ENCODE results near the gene IGFBP6.

Gene IGFBP6, protein sequence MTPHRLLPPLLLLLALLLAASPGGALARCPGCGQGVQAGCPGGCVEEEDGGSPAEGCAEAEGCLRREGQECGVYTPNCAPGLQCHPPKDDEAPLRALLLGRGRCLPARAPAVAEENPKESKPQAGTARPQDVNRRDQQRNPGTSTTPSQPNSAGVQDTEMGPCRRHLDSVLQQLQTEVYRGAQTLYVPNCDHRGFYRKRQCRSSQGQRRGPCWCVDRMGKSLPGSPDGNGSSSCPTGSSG

DNA sequence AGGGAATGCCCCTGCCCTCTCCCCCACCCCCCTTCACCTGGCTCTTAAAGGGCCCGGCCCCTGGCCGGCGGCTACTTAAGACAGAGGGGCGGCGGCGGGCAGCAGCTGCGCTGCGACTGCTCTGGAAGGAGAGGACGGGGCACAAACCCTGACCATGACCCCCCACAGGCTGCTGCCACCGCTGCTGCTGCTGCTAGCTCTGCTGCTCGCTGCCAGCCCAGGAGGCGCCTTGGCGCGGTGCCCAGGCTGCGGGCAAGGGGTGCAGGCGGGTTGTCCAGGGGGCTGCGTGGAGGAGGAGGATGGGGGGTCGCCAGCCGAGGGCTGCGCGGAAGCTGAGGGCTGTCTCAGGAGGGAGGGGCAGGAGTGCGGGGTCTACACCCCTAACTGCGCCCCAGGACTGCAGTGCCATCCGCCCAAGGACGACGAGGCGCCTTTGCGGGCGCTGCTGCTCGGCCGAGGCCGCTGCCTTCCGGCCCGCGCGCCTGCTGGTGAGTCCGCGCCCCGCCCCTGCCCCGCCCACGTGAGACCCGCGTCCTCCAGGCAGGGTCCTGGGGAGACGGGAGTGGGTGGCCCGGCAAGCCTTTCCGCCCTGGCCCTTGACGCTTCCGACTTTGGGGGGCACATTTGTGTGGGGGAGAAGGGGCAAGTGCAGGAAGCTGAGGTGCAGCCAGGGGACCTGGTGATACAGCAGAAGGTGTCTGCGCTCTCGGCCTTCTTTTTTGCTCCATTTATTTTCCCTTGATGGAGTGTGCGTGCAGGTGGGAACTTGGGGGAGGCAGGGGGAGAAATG is at the start of gene IGFBP6:
IGFBP6 (plus strand) TSS at position 104 of the 790 bp plus-strand sequence; CDS start at position 155, 51 bp downstream.
- peak; percentile 8 for DNase-seq

DNA sequence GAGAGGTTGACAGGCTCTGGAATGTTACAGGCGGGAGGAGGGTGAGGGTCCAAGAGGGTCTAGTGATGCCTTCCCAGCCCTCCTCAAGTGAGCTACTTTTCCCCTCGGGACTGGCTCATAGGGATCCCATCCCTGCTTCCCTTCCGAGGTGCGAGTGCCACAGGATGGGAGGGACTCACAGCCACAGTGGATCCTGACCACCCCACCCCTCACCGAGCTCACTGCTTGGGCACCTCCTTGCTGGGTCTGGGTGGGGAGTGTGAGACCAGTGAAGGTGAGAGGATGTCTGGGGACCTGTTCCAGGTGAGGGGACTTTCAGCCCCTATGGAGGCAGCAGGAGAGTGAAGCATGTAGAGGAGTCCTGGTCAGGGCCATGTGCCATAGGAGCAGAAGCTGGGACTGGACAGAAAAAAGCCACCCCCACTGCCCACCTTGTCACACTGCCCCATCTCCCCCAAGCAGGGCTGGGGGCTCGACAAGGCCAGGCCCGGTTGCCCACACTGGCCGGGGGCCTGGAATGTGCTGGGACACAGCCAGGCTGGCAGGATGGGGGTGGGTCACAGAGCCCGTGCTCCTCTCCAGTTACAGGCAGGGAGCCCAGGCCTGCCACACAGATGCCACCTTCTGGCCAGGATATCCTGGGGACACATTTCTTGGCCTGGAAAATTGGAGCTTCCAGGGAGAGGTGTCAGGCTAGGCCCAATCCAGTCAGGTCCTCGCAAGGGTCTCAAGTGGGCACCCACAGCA is 49.3 kb upstream of the IGFBP6 start:
- no peak for DNase-seq

DNA sequence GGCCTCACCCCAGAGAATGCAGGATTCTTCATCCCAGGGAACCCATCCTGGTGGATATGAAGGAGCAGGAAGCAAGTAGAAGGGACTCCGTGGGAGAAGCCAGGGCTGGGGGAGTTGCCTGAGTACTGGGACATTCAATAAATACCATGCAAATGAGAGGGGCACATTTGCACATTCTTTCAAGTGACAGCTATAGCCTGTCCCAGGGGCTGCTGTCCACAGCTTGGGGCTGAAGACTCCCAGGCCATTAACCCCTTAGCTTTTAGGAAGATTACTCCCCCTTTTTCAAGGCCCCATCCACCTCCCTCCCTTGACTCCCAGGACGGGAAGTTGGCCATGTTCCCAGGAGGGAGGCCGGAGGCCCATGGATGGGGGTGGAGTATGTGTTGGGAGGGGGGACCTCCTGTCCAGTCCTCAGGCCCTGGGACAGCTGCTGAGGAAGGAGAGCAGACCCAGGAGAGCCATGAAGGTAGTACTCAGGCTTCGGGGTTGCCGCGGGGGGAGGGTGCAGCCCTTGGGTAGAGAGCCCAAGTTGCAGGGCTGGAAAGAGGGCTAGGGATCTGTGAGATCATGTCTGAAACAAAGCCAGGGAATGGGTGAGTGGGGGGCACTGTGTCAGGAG is 48.6 kb upstream of the IGFBP6 start:
- DNase-seq, result no peak

DNA sequence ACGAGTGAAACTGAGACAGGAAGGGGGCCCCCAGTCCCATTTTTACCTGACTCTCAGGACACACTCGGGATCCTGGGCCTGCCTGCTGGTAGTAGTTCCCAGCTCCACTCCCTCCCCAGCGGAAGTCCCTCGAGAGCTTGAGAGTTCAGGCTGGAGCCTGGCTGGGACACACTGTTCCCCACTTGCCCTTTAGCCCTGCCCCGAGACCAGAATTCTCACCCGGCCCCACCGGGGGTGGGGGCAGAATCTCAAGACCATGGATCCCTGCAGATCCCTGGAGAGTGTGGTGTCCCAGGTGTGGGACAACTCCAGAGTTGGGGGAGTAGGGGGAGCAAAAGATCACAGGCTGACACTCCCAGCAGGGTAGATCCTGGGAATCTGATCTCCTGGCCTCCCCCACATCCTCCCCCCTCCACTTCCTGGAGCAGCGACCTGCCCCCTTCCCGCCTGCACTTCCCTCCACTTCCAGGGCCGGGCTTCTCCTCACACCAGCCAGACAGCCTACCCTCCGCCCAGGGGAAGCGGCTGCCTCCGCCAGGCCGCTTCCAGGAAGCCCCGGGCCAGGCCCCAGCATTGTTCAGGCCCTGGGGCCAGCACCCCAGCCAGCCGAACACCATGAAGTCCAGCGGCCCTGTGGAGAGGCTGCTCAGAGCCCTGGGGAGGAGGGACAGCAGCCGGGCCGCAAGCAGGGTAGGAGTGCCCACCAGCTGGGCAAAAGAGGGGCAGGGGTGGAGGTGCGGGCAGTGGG is 47.7 kb upstream of the IGFBP6 start, which contains the start of gene TNS2:
TNS2 (plus strand) TSS at position 495 of the 748 bp plus-strand sequence; CDS start at position 616, 121 bp downstream.
- no peak for DNase-seq

DNA sequence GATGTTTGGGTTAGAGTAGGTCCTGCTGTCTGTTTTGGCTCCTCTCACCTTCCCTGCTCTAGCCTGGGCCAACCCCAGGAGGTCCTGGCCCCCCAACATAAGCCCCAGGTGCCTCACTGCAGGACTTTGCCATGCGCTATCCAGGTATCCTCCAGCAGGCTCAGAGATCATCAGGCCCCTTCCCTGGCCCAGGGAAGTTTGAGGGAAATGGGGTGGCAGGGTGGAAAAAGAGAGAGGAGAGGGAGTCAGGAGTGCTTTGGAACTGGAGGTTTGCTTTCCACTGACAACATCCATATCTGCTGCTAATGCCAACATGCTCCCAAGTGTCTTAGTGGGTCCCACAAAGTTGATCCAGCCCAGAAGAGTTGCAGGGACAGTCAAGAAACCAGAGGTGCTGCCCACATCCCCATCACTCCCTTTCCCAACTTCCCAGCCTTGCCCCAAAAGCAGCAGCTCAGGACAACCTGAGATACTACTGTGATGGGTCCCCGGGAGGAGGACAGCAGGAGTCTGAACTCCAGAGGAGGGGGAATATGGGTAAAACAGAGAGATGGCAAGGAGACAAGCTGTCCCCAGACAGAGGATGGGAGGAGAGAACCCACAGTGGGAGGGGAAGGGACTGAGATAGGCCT is 46.9 kb upstream of the IGFBP6 start:
- DNase-seq, result no peak

DNA sequence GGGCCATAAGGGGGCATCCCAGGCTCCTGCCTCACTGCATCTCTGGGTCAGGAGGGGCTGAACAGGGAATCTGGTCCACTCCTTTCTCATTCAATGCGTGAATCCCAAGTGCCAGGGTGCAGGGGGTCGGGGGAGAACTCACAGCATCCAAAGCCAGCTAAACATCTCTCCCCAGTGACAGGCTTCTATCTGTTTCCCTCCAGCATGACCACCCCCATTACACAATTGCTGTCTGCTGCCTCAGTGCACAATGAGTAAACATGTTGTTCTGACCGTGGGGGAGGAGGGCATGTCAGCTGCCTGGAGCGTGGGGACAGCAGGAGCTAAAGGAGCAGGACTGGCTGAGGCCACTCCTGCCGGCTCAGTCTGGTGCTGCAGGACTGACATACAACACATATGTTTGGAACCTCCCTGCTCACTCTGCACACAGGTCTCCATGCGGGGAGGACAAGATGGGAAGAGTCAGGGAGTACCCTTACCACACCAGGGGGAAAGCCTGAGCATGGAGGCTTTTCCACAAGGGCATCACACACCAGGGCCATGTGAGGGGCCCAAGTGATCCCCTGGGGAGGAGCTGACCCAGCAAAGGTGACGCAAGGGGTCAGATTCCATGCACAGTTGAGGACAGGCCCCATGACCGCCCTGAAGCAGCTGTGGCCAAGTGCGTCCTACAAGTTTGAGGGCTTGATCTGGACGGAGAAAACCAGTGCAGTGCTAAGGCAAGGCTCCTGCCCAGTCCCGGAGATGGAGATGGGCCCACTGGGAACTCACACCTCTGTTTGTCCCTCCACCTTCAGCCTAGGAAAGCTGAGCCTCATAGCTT is 46.2 kb upstream of the IGFBP6 start:
- DNase-seq, result no peak

DNA sequence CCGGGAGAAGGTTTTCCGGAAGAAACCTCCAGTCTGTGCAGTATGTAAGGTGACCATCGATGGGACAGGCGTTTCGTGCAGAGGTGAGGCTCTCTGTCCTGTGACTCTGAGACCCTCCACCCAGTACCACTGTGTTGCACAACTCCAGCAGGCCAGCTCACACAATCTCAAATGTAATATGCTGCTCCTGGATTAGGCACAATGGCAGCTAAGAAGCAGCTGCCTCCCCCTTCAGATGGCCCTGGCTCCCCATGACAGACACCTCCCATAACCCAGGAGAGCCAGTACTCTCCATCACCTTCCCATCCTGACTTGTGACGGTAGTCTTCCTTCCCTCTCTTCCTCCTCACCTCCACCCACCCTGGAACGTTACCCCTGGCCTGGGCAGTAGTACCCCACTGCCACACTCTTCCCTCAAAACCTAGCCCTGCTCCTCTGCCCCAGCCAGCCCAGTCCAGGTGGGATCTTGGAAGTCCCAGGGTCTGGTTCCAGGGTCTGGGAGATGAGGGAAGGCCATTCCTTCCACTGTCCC is 45.5 kb upstream of the IGFBP6 start:
- DNase-seq, result no peak

DNA sequence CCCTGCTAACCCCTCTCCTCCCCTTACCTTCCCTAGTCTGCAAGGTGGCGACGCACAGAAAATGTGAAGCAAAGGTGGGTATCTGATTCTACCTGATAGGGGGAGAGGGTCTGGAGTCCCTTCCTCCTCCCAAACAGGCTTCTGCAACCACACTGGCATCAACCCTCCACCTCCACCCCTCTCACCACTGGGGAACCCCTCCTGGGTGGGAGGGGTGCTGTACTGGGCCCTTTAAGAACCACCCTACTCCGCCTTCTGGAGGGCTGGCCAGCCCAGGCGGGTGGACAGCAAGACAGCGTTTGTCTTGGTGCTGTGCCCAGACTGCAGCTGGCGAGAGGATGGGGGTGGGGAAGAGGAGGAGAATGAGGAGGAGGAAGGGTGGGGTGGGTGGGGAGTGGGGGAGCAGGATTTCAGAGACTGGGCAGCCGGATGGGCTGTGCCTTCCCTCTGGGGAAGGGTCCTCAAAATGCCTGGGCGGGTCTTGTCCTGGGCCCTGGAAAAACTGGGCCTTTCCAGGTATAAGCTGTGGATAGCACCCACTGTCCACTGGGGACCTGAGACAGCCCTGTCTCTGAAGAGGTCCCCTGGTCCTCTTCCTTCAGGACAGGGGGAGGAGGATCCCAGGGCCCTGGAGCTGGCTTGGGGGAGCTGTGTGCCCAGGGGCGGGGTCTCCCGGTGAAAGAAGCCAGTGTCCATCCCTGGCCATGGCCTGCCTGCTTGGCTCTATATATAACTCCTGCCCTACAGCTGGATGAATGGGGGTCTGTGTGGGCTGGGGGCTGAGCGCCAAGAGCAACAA is 44.8 kb upstream of the IGFBP6 start:
- DNase-seq, result no peak

DNA sequence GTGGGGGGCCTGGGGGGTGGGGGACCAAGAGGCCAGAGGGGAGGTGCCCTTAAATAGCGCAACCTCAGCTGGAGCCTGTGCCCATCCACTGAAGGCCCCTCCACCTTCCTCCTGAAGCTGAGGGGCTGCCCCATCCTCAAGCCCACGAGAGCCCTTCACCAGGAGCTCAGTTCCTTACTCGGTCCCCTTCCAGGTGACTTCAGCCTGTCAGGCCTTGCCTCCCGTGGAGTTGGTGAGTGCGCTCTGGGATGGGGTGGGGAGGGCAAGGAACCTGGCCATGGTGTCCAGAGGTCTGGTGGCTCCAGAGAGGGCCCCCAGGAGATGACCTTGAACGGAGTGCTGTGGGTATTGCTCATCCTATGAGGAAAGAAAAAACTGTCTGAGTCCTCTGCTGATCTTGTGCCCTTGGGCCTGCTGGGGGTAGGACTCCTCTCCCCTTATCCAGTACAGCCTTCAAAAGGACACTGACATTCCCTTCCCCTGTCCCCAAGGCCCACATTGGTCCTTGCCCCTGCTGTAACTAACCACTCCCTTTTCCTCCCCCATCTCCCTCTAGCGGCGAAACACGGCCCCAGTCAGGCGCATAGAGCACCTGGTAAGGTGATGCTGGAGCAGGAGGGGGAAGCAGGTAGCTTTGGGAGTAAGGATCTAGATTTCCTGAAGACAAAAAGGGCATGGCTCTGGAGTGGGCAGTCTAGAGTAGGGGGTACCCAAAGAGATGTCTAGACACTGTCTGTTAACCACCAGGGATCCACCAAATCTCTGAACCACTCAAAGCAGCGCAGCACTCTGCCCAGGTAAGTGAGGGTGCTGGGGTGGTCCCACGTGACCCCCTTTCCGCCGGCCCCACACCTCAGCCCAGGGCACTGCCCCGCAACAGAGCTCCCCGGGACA is 44.0 kb upstream of the IGFBP6 start:
- peak; percentile 74 for DNase-seq

DNA sequence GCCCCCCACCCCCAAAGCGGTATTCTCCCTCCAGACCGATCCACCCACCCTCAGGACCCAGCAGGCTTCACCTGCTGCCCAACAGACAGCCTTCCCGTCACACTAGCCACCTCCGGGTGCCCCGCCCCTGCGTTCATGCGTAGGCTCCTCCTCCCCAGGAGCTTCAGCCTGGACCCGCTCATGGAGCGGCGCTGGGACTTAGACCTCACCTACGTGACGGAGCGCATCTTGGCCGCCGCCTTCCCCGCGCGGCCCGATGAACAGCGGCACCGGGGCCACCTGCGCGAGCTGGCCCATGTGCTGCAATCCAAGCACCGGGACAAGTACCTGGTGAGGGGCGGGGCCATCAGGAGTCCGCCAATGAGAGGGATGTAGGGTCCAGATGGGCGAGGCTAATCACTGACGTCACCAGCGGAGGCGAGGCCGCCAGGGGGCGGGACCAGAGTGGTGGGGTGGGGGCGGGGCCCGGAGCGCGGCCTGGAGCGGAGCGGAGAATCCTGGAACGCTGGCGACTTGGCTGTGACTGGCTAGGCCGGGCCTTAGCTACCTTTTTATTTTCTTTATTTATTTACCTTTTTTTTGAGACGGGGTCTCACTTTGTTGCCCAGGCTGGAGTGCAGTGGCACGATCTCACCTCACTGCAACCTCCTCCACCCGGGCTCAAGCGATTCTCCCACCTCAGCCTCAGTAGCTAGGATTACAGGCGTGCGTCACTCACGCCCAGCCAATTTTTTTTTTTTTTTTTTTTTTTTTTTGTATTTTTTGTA is 43.2 kb upstream of the IGFBP6 start:
- DNase-seq, result peak; percentile 85

DNA sequence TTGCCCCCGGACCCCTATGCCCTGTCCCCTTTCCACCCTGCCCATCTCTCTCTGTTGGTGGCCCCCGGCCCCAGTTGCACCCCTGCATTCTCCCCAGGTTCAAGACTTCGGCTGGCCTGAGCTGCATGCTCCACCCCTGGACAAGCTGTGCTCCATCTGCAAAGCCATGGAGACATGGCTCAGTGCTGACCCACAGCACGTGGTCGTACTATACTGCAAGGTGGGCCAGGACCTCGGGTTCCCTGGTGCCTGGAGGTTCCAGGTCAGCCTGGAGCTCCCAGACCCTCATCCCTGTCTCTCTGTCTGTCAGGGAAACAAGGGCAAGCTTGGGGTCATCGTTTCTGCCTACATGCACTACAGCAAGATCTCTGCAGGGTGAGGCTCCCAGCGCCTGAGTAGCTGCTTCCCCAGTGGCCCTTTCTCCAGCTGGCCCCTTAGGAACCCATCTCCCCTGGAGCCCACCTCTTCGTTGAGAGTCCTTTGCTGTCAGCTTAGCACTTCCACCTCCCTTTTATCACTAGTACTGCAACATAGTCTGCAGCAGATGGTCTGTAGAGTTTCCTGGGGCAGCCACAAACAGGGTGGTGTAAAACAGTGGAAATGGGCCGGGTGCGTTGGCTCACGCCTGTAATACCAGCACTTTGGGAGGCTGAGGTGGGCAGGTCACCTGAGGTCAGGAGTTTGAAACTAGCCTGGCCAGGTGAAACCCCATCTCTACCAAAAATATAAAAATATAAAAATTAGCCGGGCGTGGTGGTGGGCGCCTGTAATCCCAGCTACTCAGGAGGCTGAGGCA is 41.8 kb upstream of the IGFBP6 start:
- DNase-seq, result no peak

DNA sequence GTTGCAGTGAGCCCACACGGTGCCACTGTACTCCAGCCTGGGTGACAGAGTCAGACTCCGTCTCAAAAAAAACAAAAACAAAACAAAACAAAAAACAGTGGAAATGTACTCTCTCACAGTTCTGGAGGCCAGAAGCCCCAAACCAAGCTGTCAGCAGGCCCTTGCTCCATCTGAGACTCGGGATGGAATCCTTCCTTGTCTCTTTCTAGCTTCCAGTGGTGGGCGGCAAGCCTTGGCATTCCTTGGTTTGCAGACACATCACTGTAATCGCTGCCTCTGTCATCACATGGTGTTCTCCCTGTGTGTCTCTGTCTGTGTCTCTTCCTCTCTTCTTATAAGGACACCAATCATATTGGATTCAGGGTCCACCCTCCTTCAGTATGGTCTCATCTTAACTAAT is 41.2 kb upstream of the IGFBP6 start:
- DNase-seq, result no peak

DNA sequence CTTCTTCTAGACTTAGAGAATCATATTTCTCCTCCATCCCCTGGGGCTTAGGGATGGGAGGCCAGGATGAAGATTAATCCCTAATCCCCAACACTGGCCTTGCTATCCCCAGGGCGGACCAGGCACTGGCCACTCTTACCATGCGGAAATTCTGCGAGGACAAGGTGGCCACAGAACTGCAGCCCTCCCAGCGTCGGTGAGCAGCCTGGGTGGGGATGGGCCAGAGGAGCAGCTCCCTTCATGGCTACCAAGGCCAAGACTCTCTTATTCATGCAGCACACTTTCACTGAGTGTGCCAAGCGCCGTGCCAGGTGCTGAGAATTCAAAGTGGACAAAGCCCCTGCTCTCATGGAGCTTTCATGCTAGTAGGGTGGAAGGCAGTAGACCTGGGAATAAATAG is 40.6 kb upstream of the IGFBP6 start:
- DNase-seq, result no peak

DNA sequence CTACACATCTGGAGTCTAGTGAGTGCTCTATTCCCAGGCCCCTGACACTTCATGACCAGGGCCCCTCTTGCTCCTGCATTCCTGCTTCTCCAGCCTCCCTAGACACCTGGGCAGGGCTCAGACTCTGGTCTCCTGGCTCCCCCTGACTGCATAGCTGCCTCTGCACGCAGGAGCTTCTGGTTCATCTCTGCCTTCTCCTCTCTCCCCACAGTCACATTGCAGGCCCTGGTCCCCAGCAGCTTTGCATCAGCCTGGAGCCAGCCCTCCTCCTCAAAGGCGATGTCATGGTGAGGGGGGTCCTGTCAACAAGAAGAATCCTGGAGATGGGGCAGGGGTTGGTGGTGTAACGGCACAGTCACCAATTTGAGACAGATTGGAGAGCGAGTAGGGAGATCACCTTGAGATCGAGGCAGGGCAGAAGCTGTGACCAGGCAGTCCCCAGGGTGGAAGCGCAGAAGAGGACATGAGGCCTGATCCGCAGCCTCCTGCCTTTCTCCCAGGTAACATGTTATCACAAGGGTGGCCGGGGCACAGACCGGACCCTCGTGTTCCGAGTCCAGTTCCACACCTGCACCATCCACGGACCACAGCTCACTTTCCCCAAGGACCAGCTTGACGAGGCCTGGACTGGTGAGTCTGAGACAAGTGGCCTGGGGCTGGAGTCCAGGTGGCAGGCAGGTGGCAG is 39.5 kb upstream of the IGFBP6 start:
- DNase-seq, result no peak

DNA sequence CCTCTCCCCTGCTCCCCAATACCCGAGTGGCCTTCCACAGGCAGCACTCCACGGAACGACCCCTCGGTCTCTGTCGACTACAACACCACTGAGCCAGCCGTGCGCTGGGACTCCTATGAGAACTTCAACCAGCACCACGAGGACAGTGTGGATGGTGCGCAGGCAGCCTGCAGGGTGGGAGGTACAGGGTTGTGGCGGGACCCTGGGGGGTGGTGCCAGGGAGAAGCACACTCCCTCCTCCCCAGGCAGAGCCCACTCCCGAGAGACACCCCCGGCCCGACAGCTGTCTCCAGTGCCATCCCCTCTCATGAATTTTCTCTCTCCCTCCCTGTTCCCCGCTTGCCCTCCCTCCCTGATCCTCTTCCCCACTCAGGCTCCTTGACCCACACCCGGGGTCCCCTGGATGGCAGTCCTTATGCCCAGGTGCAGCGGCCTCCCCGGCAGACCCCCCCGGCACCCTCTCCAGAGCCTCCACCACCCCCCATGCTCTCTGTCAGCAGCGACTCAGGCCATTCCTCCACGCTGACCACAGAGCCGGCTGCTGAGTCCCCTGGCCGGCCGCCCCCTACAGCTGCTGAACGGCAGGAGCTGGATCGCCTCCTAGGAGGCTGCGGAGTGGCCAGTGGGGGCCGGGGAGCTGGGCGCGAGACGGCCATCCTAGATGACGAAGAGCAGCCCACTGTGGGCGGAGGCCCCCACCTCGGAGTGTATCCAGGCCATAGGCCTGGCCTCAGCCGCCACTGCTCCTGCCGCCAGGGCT is 38.6 kb upstream of the IGFBP6 start:
- DNase-seq, result no peak

All from NCI-H748 treated with DMSO at 0.1 percent for 48 hours (cell line).